ENCODE results near the gene TIMM17B.

TIMM17B gene

GRCh38 chrX:48918643-48919340, 21.2 kb upstream of the TIMM17B start, which contains the start of gene PIM2:
Gene PIM2 (minus strand): TSS chrX:48919024. CDS start chrX:48918834, 190 bp downstream.
- DNase-seq = peak; percentile 85

GRCh38 chrX:48918301-48918642, 20.7 kb upstream of the TIMM17B start:
- no peak for DNase-seq

- peak; percentile 82 for DNase-seq
Observed at GRCh38 chrX:48917139-48918001, 19.8 kb upstream of the TIMM17B start.

- no peak for DNase-seq
Observed at GRCh38 chrX:48914593-48915493, 17.3 kb upstream of the TIMM17B start.

GRCh38 chrX:48913605-48914366, 16.2 kb upstream of the TIMM17B start:
- no peak for DNase-seq

- peak; percentile 77 for DNase-seq
Observed at GRCh38 chrX:48911412-48912182, 14.0 kb upstream of the TIMM17B start, which contains the start of gene SLC35A2. Gene SLC35A2 (minus strand): TSS chrX:48911646. CDS start chrX:48911636, 10 bp downstream.

GRCh38 chrX:48910926-48911411, 13.4 kb upstream of the TIMM17B start:
- DNase-seq = no peak

GRCh38 chrX:48909703-48910294, 12.2 kb upstream of the TIMM17B start:
- no peak for DNase-seq

GRCh38 chrX:48908600-48908999, 11.0 kb upstream of the TIMM17B start:
- no peak for DNase-seq

- DNase-seq = no peak
Observed at GRCh38 chrX:48905090-48905790, 7.7 kb upstream of the TIMM17B start.

- DNase-seq = no peak
Observed at GRCh38 chrX:48904626-48905025, 7.1 kb upstream of the TIMM17B start.

GRCh38 chrX:48904180-48904579, 6.6 kb upstream of the TIMM17B start:
- DNase-seq = no peak

GRCh38 chrX:48903290-48903689, 5.7 kb upstream of the TIMM17B start:
- DNase-seq = no peak

- no peak for DNase-seq
Observed at GRCh38 chrX:48902776-48903175, 5.2 kb upstream of the TIMM17B start.

- no peak for DNase-seq
Observed at GRCh38 chrX:48902135-48902534, 4.6 kb upstream of the TIMM17B start.

GRCh38 chrX:48901069-48901468, 3.5 kb upstream of the TIMM17B start:
- no peak for DNase-seq

- DNase-seq = no peak
Observed at GRCh38 chrX:48899078-48899410, 1.5 kb upstream of the TIMM17B start.

- DNase-seq = peak; percentile 47
Observed at GRCh38 chrX:48897157-48897624, 377 bp downstream of the TIMM17B start.

- no peak for DNase-seq
Observed at GRCh38 chrX:48896611-48897011, 957 bp downstream of the TIMM17B start.

- DNase-seq = no peak
Observed at GRCh38 chrX:48894891-48895290, 2.7 kb downstream of the TIMM17B start.

Measured in effector CD8-positive, alpha-beta T cell (primary cell).